GM21528 (cell line): ENCODE results near the gene FADS1.

Source experiments
- ATAC-seq: cut with Tn5 transposase; IDR thresholded peaks from one replicate; pipeline ENCODE4 v1.9.1; 2021; ENCODE audit warnings: mild to moderate bottlenecking, moderate library complexity; ENCODE audit not compliant: unreplicated experiment, low FRiP score

The FADS1 gene

GRCh38 chr11:61816736-61817455 is at the start of gene FADS1:
Gene FADS1, minus strand, starts transcription at chr11:61817003. Its CDS starts 74 bp downstream, at chr11:61816929.
- ATAC-seq: peak; percentile 59

GRCh38 chr11:61866231-61866957 is 49.6 kb upstream of the FADS1 start:
- no peak for ATAC-seq

GRCh38 chr11:61864814-61865775 is 48.3 kb upstream of the FADS1 start:
- ATAC-seq: no peak

- no peak for ATAC-seq
Observed at GRCh38 chr11:61863548-61864081, 46.8 kb upstream of the FADS1 start.

- ATAC-seq: no peak
Observed at GRCh38 chr11:61862714-61863547, 46.1 kb upstream of the FADS1 start.

GRCh38 chr11:61861634-61862033 is 44.8 kb upstream of the FADS1 start:
- ATAC-seq: no peak

- ATAC-seq: no peak
Observed at GRCh38 chr11:61860054-61860903, 43.5 kb upstream of the FADS1 start.

- ATAC-seq: no peak
Observed at GRCh38 chr11:61855939-61856680, 39.3 kb upstream of the FADS1 start.

- ATAC-seq: no peak
Observed at GRCh38 chr11:61854966-61855714, 38.3 kb upstream of the FADS1 start.

GRCh38 chr11:61854206-61854895 is 37.5 kb upstream of the FADS1 start:
- ATAC-seq: no peak

- no peak for ATAC-seq
Observed at GRCh38 chr11:61853698-61854169, 36.9 kb upstream of the FADS1 start.

- ATAC-seq: no peak
Observed at GRCh38 chr11:61851900-61852295, 35.1 kb upstream of the FADS1 start.

GRCh38 chr11:61851113-61851899 is 34.5 kb upstream of the FADS1 start:
- no peak for ATAC-seq

- no peak for ATAC-seq
Observed at GRCh38 chr11:61850687-61851086, 33.9 kb upstream of the FADS1 start.

GRCh38 chr11:61848631-61849030 is 31.8 kb upstream of the FADS1 start:
- no peak for ATAC-seq
